Measurements from ENCODE around the gene FUT1. TPM values are rescaled to one million over a fixed set of nuclear protein-coding genes. Genes with fewer than 3 reads are reported as not detected.
A peak's percentile ranks its signal among the peaks of the same experiment; 100 is the strongest.

The FUT1 gene
- total and polyA plus RNA-seq, 9 of the 15 experiments (the other 6 are each of a cell fraction or from before 2014, with no cell fraction given) = 2.3 to 18.5 (median 8.8) TPM

DNA sequence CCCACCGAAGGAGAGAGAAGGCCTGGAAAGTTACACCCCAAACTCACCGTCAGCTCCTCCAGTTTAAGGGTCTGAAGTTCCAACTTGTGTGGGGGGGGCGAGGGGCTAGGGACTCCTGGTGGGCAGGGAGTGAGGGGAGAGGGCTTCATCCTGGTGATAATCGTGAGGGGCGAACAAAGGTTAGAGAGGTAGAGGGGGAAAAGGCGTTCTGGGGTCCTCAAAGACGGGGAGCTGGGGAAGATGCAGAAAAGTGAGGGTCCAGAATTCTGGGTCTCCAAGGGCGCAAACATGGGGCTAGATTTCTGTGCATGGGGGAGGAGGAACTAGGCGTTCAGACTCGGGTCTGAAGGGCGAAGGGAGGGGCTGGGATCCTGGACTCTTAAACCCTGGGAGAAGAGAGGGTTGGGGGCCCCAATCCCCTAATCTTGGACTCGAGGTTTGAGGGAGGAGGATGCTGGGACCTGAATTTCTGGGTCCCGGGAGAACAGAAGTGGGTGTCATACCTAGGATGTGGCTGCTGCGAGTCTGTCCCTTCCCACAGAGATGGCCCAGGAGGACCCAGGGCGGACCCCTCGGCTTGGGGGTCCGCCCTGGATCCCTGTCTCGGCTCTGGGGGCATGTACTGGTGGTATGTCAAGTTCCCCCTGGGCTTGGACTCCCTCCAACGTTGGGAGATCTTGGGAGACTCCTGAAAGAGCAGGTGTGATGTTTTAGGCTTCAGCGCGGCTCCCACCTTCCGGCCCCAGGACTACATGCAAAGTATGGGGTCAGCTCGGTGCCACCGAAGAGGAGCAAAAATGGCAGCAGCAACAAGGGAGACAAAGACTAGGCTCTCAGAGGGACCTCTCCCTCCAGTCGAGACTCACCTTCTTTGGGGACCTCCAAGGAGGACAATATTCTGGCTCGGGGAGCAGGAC lies 37.4 kb downstream of the FUT1 start (continued):
- no peak for TF ChIP-seq ZNF324 (CRISPR knock-in tag; IDR thresholded peaks at IDR 0.05)
- 0 out of 2 replicates have a peak, but pooled peaks have one; percentile 27 for TF ChIP-seq DPF2 (IDR thresholded peaks at IDR 0.05)
- TF ChIP-seq PHTF2 (CRISPR knock-in tag; IDR thresholded peaks at IDR 0.05) = no peak
- TF ChIP-seq KAT8 (IDR thresholded peaks at IDR 0.05; ENCODE audit: low read depth) = no peak
- 0 out of 2 replicates have a peak, but pooled peaks have one; percentile 15 for TF ChIP-seq ARID1B (IDR thresholded peaks at IDR 0.05)
- TF ChIP-seq AFF4 (CRISPR knock-in tag; IDR thresholded peaks at IDR 0.05) = no peak
- TF ChIP-seq SLC30A9 (CRISPR knock-in tag; IDR thresholded peaks at IDR 0.05) = no peak
- TF ChIP-seq ETS2 (tag; IDR thresholded peaks at IDR 0.05; ENCODE audit: borderline replicate concordance, poor library complexity, severe bottlenecking) = no peak
- TF ChIP-seq POLR2AphosphoS2 (IDR thresholded peaks at IDR 0.05; ENCODE audit: low read length) = no peak
- no peak for TF ChIP-seq IFI16 (CRISPR knock-in tag; IDR thresholded peaks at IDR 0.05)
- TF ChIP-seq, protein P1, sequence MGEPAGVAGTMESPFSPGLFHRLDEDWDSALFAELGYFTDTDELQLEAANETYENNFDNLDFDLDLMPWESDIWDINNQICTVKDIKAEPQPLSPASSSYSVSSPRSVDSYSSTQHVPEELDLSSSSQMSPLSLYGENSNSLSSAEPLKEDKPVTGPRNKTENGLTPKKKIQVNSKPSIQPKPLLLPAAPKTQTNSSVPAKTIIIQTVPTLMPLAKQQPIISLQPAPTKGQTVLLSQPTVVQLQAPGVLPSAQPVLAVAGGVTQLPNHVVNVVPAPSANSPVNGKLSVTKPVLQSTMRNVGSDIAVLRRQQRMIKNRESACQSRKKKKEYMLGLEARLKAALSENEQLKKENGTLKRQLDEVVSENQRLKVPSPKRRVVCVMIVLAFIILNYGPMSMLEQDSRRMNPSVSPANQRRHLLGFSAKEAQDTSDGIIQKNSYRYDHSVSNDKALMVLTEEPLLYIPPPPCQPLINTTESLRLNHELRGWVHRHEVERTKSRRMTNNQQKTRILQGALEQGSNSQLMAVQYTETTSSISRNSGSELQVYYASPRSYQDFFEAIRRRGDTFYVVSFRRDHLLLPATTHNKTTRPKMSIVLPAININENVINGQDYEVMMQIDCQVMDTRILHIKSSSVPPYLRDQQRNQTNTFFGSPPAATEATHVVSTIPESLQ (CRISPR knock-in tag; IDR thresholded peaks at IDR 0.05) = no peak
- 0 out of 2 replicates have a peak, but pooled peaks have one; percentile 37 for TF ChIP-seq ELF4 (CRISPR knock-in tag; IDR thresholded peaks at IDR 0.05)
- TF ChIP-seq SETDB1 (IDR thresholded peaks at IDR 0.05; ENCODE audit: low read length) = no peak
- no peak for TF ChIP-seq ZNF431 (CRISPR knock-in tag; IDR thresholded peaks at IDR 0.05)
- TF ChIP-seq MIER1 (IDR thresholded peaks at IDR 0.05; ENCODE audit: low read depth) = 0 out of 2 replicates have a peak, but pooled peaks have one; percentile 38
- TF ChIP-seq POLR2AphosphoS5 (IDR thresholded peaks at IDR 0.05; ENCODE audit: control insufficient read depth, insufficient read depth, low read depth, low read length) = no peak
- no peak for TF ChIP-seq DACH1 (IDR thresholded peaks at IDR 0.05; ENCODE audit: partially characterized antibody)
- no peak for TF ChIP-seq ZC3H8 (IDR thresholded peaks at IDR 0.05)
- TF ChIP-seq, protein P2, sequence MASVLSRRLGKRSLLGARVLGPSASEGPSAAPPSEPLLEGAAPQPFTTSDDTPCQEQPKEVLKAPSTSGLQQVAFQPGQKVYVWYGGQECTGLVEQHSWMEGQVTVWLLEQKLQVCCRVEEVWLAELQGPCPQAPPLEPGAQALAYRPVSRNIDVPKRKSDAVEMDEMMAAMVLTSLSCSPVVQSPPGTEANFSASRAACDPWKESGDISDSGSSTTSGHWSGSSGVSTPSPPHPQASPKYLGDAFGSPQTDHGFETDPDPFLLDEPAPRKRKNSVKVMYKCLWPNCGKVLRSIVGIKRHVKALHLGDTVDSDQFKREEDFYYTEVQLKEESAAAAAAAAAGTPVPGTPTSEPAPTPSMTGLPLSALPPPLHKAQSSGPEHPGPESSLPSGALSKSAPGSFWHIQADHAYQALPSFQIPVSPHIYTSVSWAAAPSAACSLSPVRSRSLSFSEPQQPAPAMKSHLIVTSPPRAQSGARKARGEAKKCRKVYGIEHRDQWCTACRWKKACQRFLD (CRISPR knock-in tag; IDR thresholded peaks at IDR 0.05) = no peak
- TF ChIP-seq SMARCC2 (IDR thresholded peaks at IDR 0.05; ENCODE audit: low read depth) = no peak
- no peak for TF ChIP-seq GABPA (tag; conservative IDR thresholded peaks at IDR 0.05; ENCODE audit: low read depth)

Data from K562 (cell line).